ENCODE data around the gene SUGT1.
A peak's percentile ranks its signal among the peaks of the same experiment; 100 is the strongest.

Gene SUGT1

DNA sequence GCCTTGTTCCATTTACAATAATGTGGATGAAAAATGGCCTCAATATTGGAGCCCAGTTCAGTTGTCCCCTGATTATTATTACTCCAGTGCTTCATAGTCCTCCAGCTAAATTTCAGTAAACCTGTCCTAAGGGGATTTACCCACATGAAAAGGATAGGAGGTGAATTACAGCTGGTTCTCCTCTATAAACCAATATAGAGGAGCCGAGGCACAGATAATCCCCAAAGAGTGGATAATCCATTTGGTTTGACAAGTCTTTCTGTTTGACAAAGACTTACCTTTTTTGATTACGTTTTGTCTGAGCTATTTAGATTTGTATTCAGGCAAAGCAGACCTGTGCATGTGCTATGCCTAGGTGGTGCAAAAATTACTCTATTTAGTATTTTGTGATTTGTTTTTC lies 84.3 kb downstream of the SUGT1 start:
- in situ Hi-C loops (cut with MboI; ENCODE audit: low sequenced_read_pairs, unreplicated experiment) = no loop called here
- DNase-seq (ENCODE audit: low spot score) = no peak
- TF ChIP-seq, protein P1, sequence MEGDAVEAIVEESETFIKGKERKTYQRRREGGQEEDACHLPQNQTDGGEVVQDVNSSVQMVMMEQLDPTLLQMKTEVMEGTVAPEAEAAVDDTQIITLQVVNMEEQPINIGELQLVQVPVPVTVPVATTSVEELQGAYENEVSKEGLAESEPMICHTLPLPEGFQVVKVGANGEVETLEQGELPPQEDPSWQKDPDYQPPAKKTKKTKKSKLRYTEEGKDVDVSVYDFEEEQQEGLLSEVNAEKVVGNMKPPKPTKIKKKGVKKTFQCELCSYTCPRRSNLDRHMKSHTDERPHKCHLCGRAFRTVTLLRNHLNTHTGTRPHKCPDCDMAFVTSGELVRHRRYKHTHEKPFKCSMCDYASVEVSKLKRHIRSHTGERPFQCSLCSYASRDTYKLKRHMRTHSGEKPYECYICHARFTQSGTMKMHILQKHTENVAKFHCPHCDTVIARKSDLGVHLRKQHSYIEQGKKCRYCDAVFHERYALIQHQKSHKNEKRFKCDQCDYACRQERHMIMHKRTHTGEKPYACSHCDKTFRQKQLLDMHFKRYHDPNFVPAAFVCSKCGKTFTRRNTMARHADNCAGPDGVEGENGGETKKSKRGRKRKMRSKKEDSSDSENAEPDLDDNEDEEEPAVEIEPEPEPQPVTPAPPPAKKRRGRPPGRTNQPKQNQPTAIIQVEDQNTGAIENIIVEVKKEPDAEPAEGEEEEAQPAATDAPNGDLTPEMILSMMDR (IDR thresholded peaks at IDR 0.05; ENCODE audit: borderline replicate concordance, control extremely low read depth, extremely low read depth, insufficient read depth, missing control alignments) = no peak

DNA sequence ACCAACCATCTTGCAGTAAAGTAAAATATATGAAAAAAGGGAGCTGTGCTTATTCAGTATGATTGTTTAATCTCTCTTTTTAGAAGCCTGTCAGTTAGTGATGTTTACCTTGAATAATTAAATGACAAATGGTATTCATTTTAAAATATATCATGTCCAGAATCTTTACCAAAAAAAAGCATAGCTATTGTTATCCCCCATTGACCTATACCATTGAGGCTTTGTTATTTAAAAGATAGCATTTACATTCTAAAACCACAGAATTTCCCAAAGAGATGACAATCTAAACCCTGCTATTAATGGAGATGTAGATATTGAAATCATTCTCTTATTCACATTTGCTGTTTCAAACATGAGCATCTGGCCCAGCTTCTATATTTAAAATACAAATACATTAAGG lies 84.8 kb downstream of the SUGT1 start:
- no peak for DNase-seq (ENCODE audit: low spot score)
- in situ Hi-C loops (cut with MboI; ENCODE audit: low sequenced_read_pairs, unreplicated experiment) = no loop called here
- TF ChIP-seq, protein P1 (IDR thresholded peaks at IDR 0.05; ENCODE audit: borderline replicate concordance, control extremely low read depth, extremely low read depth, insufficient read depth, missing control alignments) = no peak

DNA sequence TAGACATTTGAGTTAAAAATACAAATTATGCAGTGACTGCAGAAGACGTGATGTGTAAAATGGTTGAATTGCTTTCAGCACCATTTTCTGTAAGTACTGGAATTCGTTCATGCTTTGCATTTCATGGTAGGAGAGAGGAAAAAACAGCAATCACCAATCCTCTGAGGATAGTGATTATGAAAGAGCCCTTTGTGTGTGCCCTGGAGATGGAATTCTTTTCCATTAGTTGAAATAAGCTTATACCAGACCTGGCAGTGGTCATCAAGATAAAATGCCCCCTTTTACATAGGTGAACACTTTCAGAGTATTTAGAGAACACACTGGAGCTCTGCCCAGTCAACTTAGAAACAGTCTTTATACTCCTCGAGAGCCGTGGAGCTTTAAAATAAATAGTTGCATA lies 85.3 kb downstream of the SUGT1 start:
- in situ Hi-C loops (cut with MboI; ENCODE audit: low sequenced_read_pairs, unreplicated experiment) = no loop called here
- TF ChIP-seq, protein P1 (IDR thresholded peaks at IDR 0.05; ENCODE audit: borderline replicate concordance, control extremely low read depth, extremely low read depth, insufficient read depth, missing control alignments) = no peak
- DNase-seq (ENCODE audit: low spot score) = no peak

DNA sequence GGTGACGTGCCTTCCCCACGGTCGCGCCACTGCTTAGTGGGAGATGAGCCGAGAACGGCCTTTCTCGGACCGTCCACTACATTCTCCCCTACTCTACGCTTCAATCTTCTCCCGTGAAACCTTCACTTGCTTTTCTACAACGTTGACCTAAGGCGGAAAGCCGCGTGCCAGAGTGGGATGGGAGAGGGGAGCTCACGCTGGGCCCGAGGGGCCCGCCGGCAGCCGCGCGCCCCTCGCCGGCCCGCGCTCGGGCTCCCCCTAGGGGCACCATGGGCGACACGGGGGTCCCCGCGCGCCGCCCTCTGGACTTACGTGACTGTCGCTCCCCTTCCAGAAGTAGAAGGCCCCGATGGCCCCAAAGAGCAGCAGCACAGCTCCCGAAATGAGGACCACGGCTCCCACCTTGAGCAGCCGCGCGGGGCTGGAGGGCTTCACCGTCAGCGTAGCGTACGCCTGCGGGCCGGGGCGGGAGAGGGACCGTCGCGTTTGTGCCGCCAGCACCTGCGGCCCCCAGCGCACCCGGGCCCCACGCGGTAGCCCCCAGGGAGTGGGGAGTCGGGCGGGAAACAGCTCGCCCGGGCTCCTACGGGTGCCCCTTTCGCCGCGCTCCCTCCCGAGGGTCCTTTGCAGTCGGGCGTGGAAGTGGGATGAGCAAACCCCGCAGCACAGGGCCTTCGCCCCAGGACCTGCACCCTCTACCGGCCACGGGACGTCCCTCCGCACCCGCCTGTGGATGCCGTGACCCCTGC lies 86.3 kb downstream of the SUGT1 start:
- DNase-seq (ENCODE audit: low spot score) = peak; percentile 82
- TF ChIP-seq, protein P1 (IDR thresholded peaks at IDR 0.05; ENCODE audit: borderline replicate concordance, control extremely low read depth, extremely low read depth, insufficient read depth, missing control alignments) = peak; percentile 66
- in situ Hi-C loops (cut with MboI; ENCODE audit: low sequenced_read_pairs, unreplicated experiment) = no loop called here

DNA sequence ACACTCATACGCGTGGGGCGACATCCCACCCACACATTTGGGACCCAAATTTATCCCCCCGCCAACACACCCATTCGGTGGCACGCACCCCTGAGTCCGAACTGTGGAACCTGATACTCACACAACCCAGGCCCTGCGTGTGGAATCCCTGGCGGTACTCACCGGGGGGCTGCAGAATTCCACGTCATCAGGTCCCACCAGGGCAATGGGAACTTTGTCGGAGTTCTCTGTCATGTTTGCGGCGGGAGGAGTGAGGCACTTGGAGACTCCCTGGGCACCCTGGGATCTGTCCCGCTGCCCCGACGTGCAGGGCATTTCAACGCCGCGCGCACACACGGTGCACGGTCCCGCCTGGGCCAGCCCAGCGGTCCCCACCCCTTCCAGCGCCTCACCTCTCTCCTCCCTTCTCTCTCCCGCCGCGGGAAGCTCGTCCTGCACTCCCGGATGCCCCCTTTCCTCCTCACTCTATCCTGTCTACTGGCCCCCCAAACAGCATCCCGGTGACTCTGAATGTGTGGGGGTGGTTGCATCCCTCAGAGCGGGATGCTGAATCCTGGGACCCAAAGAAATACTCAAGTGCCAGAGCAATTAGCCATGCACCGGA lies 86.9 kb downstream of the SUGT1 start, which contains the start of gene CNMD:
Gene CNMD, minus strand, starts transcription at position 353 of the 604 bp plus-strand sequence. Its CDS starts 119 bp downstream, at position 234.
- TF ChIP-seq, protein P1 (IDR thresholded peaks at IDR 0.05; ENCODE audit: borderline replicate concordance, control extremely low read depth, extremely low read depth, insufficient read depth, missing control alignments) = no peak
- in situ Hi-C loops (cut with MboI; ENCODE audit: low sequenced_read_pairs, unreplicated experiment) = no loop called here
- no peak for DNase-seq (ENCODE audit: low spot score)

DNA sequence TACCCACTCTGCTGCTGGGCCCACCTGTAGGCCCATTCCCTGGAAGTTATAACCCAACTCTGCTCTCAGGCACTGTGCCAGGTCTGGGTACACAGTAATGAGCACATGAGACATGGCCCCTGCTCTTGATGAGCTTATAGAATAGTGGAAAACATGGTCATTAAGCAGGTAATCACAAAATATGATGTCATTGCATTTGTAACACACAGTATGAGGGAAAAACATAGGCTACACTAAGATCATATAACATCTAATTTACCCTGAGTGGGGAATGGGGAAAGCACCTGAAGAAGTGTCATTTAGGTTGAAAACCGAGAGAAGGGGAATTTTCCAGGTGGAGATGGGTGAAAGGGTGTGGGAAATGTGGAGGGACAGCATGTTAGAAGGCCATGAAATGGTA lies 90.9 kb downstream of the SUGT1 start:
- no peak for DNase-seq (ENCODE audit: low spot score)
- TF ChIP-seq, protein P1 (IDR thresholded peaks at IDR 0.05; ENCODE audit: borderline replicate concordance, control extremely low read depth, extremely low read depth, insufficient read depth, missing control alignments) = no peak
- in situ Hi-C loops (cut with MboI; ENCODE audit: low sequenced_read_pairs, unreplicated experiment) = no loop called here

All from GM13976 (cell line).